GM10248 (cell line): ENCODE data around the gene SAMM50.

ENCODE experiments used
- CTCF ChIA-PET: fragments of 300-600 bp; sonication (Branson Sonifier 250); formaldehyde crosslinking; extraction: SDS; loops from one replicate; lab custom pipeline; 2021; ENCODE audit warnings: antibody characterized with exemption; lab: Yijun Ruan, JAX
- POLR2A ChIA-PET: fragments of 350-650 bp; sonication (Branson Sonifier 250); formaldehyde crosslinking; extraction: SDS; loops from one replicate; lab custom pipeline; 2020; ENCODE audit warnings: antibody characterized with exemption; lab: Yijun Ruan, JAX
- DNase-seq: peaks from one replicate; pipeline ENCODE4 v3.0.0; 2012; ENCODE audit errors: extremely low spot score
- CTCF ChIP-seq: IDR thresholded peaks from 2 replicates; pipeline ENCODE4 v1.5.1; 2012; ENCODE audit warnings: mild to moderate bottlenecking, low read depth; ENCODE audit errors: extremely low read depth, missing control alignments, control extremely low read depth

Gene SAMM50

DNA sequence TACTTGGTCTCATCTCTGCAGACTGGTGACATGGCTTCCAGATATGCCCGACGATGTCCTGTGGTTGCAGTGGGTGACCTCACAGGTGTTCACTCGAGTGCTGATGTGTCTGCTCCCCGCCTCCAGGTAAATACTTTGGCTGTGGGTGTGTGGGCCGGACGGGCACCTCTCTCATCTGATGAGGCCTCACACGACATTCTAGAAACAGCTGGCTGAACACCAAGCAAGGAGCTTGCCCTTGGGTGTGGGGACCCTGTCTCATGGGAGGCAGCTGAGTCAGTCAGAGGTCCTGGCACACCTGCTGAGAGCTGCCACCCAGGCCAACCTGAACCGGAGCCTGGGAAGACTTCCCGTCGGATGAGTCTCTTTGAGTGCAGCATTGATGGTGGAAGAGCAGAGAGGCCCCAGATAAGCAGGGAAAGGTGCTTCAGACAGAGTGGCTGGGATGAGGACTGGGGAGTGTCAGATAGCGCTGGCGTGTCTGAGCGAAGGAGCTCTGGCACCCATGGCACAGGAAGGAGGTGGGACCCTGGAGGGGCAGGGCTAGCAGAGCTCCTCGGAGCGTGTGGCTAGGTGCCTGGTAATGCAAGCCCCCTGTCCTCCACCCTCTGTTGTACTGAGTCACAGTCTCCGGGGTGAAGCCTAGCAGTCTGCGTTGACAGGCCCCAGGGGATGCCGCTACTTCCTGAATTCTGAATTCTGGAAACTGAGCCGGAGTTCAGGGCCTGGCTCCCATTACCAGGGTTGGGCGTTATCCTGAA, 10.4 kb upstream of the SAMM50 start:
- ChIA-PET POLR2A (no interaction called here), CTCF (interaction anchor here (0.9 to 3.2 kb wide), 16 partner anchors 8 to 739 kb away, joined by 3 to 38 read pairs (median 6); no protein-coding TSS in a partner anchor)
- no peak for DNase-seq
- TF ChIP-seq CTCF, result no peak

GRCh38 chr22:43945632-43946383, 9.4 kb upstream of the SAMM50 start:
- ChIA-PET CTCF (interaction anchor here (0.7 to 3.2 kb wide), 27 partner anchors 9 to 738 kb away, joined by 3 to 38 read pairs (median 4); partner anchors contain the start of gene SAMM50), POLR2A (interaction anchor here (0.5 kb wide), 1 partner anchor 12 kb away, joined by 3 read pairs; no protein-coding TSS in a partner anchor)
- DNase-seq, result peak; percentile 85
- peak; percentile 90 for TF ChIP-seq CTCF

DNA sequence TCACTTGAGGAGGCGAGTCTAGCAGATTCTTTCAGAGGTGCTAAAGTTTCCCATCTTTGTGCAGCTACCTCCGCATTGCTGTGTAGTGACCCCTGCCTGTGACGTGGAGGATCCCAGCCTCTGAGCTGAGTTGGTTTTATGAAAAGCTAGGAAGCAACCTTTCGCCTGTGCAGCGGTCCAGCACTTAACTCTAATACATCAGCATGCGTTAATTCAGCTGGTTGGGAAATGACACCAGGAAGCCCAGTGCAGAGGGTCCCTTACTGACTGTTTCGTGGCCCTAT, 8.9 kb upstream of the SAMM50 start:
- ChIA-PET POLR2A (interaction anchor here (0.5 kb wide), 1 partner anchor 13 kb away, joined by 3 read pairs; no protein-coding TSS in a partner anchor), CTCF (interaction anchor here (0.7 to 3.2 kb wide), 23 partner anchors 8 to 358 kb away, joined by 3 to 38 read pairs (median 4); partner anchors contain the start of gene SAMM50)
- no peak for TF ChIP-seq CTCF
- DNase-seq, result no peak

- no peak for TF ChIP-seq CTCF
Measured at GRCh38 chr22:43948836-43949406, 6.3 kb upstream of the SAMM50 start.

GRCh38 chr22:43951391-43951790, 3.9 kb upstream of the SAMM50 start:
- no peak for DNase-seq
- no peak for TF ChIP-seq CTCF
- ChIA-PET POLR2A (no interaction called here), CTCF (interaction anchor here (0.8 to 2.3 kb wide), 3 partner anchors 9 to 68 kb away, joined by 3 to 8 read pairs (median 4); no protein-coding TSS in a partner anchor)

More at GRCh38 chr22:43948836-43949406, 6.3 kb upstream of the SAMM50 start:
- DNase-seq, result no peak
- POLR2A ChIA-PET, result interaction anchor here (0.6 kb wide), 1 partner anchor 1694 kb away, joined by 6 read pairs; no protein-coding TSS in a partner anchor
- CTCF ChIA-PET, result interaction anchor here (0.9 kb wide), 1 partner anchor 51 kb away, joined by 3 read pairs; no protein-coding TSS in a partner anchor

- POLR2A ChIA-PET, result no interaction called here
- CTCF ChIA-PET, result interaction anchor here (0.8 to 2.3 kb wide), 3 partner anchors 9 to 69 kb away, joined by 3 to 8 read pairs (median 4); no protein-coding TSS in a partner anchor
- no peak for DNase-seq
- no peak for TF ChIP-seq CTCF
Measured at GRCh38 chr22:43951966-43952365, 3.3 kb upstream of the SAMM50 start.
